Tibial nerve (tissue), 4 donors: ENCODE data around the gene CES5A.

Source experiments
- EP300 ChIP-seq, 2 donors: sonication (generic); formaldehyde crosslinking; IDR thresholded peaks; one replicate each; pipeline ENCODE4 v1.6.1; 2017; ENCODE audit warnings: antibody characterized with exemption in 2 of 2, mild to moderate bottlenecking in 1 of 2
- POLR2A ChIP-seq, 2 donors: fragments of 450-650 bp; IDR thresholded peaks; one replicate each; pipeline ENCODE4 v1.6.1; 2017; ENCODE audit warnings: antibody characterized with exemption in 2 of 2, mild to moderate bottlenecking in 2 of 2, moderate library complexity in 2 of 2
- TF ChIP-seq, protein P1 (sequence below), 5 experiments: fragments of 200-600 bp in 3 of 5; fragments of 450-650 bp in 2 of 5; sonication (generic) in 3 of 5; IDR thresholded peaks; one replicate each; pipeline ENCODE4 v1.5.1; 2016 to 2019; ENCODE audit warnings: antibody characterized with exemption in 5 of 5, mild to moderate bottlenecking in 3 of 5, moderate library complexity in 2 of 5

DNA sequence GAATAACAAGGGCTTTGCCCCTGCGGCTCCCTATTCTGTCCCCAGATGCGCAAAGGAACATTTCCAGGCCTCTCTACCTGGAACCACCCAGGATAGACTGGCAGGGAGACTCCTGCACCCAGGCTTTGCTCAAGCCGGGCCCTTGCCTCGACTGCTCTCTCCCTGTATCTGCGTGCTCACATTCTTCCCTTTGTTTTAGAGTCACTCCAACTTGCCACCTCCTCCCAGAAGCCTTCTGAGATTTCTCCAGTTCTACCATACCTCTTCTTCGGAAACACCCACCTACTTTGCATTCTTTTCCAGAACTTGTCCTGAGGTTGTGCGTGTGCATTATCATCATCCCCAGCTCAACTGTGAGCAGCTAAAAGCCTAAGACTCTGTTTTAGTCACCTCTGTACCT, 3.0 kb downstream of the CES5A start:
- TF ChIP-seq, protein P1, sequence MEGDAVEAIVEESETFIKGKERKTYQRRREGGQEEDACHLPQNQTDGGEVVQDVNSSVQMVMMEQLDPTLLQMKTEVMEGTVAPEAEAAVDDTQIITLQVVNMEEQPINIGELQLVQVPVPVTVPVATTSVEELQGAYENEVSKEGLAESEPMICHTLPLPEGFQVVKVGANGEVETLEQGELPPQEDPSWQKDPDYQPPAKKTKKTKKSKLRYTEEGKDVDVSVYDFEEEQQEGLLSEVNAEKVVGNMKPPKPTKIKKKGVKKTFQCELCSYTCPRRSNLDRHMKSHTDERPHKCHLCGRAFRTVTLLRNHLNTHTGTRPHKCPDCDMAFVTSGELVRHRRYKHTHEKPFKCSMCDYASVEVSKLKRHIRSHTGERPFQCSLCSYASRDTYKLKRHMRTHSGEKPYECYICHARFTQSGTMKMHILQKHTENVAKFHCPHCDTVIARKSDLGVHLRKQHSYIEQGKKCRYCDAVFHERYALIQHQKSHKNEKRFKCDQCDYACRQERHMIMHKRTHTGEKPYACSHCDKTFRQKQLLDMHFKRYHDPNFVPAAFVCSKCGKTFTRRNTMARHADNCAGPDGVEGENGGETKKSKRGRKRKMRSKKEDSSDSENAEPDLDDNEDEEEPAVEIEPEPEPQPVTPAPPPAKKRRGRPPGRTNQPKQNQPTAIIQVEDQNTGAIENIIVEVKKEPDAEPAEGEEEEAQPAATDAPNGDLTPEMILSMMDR (IDR thresholded peaks at IDR 0.05): no peak
- no peak for TF ChIP-seq EP300 (IDR thresholded peaks at IDR 0.05)
- TF ChIP-seq POLR2A (IDR thresholded peaks at IDR 0.05): no peak
